IPS-11a (cell line): ENCODE results near the gene SPOCK2.

Experiments used
- H3K4me3 ChIP-seq: one replicate; pipeline ENCODE4 v1.5.1; 2013; ENCODE audit warnings: low read depth, low read length, control low read depth

Gene SPOCK2

GRCh38 chr10:72090326-72090725, 2.0 kb upstream of the SPOCK2 start:
- no peak overlapping the region for H3K4me3 ChIP-seq

- H3K4me3 ChIP-seq, result no peak overlapping the region
Measured at GRCh38 chr10:72089618-72090017, 1.3 kb upstream of the SPOCK2 start.

GRCh38 chr10:72088889-72089575, 681 bp upstream of the SPOCK2 start:
- H3K4me3 ChIP-seq, result no peak overlapping the region

GRCh38 chr10:72087392-72087968, 871 bp downstream of the SPOCK2 start:
- H3K4me3 ChIP-seq, result peak overlapping the region; percentile 45

- peak overlapping the region; percentile 45 for H3K4me3 ChIP-seq
Measured at GRCh38 chr10:72086466-72087391, 1.6 kb downstream of the SPOCK2 start.

- H3K4me3 ChIP-seq, result no peak overlapping the region
Measured at GRCh38 chr10:72085864-72086465, 2.4 kb downstream of the SPOCK2 start.

GRCh38 chr10:72085166-72085565, 3.2 kb downstream of the SPOCK2 start:
- H3K4me3 ChIP-seq, result no peak overlapping the region

- H3K4me3 ChIP-seq, result no peak overlapping the region
Measured at GRCh38 chr10:72083790-72084459, 4.4 kb downstream of the SPOCK2 start.

GRCh38 chr10:72082856-72083789, 5.2 kb downstream of the SPOCK2 start:
- H3K4me3 ChIP-seq, result no peak overlapping the region

- no peak overlapping the region for H3K4me3 ChIP-seq
Measured at GRCh38 chr10:72081772-72082590, 6.4 kb downstream of the SPOCK2 start.

GRCh38 chr10:72081210-72081609, 7.1 kb downstream of the SPOCK2 start:
- no peak overlapping the region for H3K4me3 ChIP-seq

- no peak overlapping the region for H3K4me3 ChIP-seq
Measured at GRCh38 chr10:72080042-72080975, 8.0 kb downstream of the SPOCK2 start.

- H3K4me3 ChIP-seq, result no peak overlapping the region
Measured at GRCh38 chr10:72079356-72079755, 9.0 kb downstream of the SPOCK2 start.

GRCh38 chr10:72077275-72077990, 10.9 kb downstream of the SPOCK2 start:
- no peak overlapping the region for H3K4me3 ChIP-seq

GRCh38 chr10:72076756-72077155, 11.6 kb downstream of the SPOCK2 start:
- H3K4me3 ChIP-seq, result no peak overlapping the region

- no peak overlapping the region for H3K4me3 ChIP-seq
Measured at GRCh38 chr10:72075376-72076115, 12.8 kb downstream of the SPOCK2 start.
